Activated CD8-positive, alpha-beta memory T cell treated with anti-CD3 and anti-CD28 coated beads for 1 hour (primary cell): ENCODE data around the gene ICE1.

Experiments
- DNase-seq, 2 donors: peaks; one replicate each; pipeline ENCODE4 v3.0.0-alpha.2; 2020; ENCODE audit warnings: low read depth in 1 of 2; ENCODE audit errors: extremely low read depth in 1 of 2

Gene ICE1

DNA sequence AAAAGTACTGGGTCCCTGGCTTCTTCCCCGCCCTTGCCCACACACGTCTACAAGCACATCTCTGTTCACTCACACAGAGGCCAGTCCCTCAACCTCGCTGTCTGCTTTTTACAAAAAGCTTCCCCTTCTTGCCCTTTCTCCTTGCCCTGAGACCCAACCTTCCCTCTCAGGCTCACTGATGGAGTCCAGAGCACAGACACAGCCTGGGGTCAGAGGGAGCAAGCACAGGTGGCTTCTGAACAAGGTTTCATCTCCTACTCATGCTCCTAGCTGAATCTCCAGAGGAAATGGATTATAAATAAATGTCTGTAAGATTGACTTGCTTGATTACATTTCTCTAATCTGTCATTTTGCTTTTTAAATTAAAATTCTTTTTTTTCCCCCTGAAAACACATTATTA lies 101.8 kb downstream of the ICE1 start:
- DNase-seq: no peak

GRCh38 chr5:5531371-5531770 lies 108.9 kb downstream of the ICE1 start:
- no peak for DNase-seq

DNA sequence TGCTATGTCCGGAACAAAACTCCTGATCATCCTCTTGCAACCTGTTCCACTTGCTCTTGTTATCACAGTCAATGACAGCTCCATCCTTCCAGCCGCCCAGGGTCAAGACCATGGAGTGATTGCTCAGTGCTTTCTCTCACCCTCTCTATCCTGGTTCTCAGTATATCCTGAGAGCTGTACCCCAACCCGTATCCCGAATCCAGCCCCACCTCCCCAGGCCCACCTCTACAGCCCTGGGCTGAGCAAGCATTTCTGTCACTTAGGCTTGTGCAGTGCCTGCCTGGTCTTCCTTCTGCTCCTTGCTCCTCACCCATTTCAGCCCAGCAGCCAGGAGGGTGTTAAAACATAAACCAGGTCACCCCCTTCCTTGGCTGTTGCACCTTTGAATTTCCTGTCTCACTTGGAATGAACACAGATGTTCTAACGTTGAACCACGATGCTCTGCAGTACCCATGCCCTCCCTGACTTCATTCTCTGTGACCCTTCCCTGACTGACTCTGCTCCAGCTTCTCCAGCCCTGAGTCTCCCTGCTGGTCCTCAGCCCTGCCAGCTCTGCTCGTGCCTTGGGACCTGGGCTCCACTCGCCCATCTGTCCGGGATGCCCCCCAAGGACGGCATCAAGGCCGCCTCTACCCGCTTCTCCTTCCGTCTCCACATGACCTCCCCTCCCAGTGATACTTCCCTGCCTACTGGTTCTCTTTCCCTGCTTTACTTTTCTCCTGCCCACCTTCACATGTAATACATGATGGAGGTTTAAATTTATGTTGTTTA lies 110.0 kb downstream of the ICE1 start:
- DNase-seq: no peak

GRCh38 chr5:5533927-5534326 lies 111.5 kb downstream of the ICE1 start:
- DNase-seq: no peak

DNA sequence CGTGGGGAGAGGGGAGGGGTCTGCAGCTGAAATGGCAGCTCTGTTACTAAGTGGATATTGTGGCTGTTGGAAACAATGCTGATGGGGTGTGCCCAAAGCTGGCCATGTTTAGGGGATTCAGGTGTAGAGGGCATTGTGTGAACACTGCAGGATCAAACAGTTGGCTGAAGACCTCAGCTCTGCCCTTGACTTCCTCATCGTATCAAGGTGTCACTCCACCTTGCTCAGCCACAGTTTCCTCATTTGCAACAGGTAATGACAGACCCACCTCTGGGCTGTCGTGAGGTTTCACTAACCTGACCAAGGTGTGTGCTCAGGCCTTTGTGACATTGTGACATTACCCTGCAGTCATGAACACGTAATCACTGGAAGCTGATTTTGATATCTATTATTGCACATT lies 111.9 kb downstream of the ICE1 start:
- DNase-seq: no peak

DNA sequence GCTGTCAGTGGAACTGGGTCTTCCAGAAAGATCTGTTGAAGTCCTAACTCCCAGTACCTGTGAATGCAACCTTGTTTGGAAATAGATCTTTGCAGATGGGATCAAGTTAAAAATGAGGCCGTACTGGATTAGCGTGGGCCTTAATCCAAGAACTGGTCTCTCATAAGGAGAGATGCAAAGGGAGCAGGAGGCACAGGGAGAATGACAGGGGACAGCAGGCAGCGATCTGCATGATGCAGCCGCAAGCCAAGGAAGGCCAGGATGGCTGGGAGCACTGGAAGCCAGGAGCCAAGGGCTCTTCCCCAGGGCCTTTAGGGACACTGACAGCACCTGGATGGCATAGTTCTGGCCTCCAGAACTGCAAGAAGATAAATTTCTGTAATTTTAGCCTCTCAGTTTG lies 114.4 kb downstream of the ICE1 start:
- DNase-seq: no peak

GRCh38 chr5:5537426-5537825 lies 114.9 kb downstream of the ICE1 start:
- DNase-seq: no peak

GRCh38 chr5:5539590-5539989 lies 117.1 kb downstream of the ICE1 start:
- DNase-seq: no peak
